GM19324 (cell line): ENCODE measurements around the gene TRH.

ENCODE experiments used
- ATAC-seq: cut with Tn5 transposase; IDR thresholded peaks from one replicate; pipeline ENCODE4 v1.9.1; 2021; ENCODE audit warnings: mild to moderate bottlenecking, moderate library complexity; ENCODE audit not compliant: unreplicated experiment, low FRiP score

The TRH gene

DNA sequence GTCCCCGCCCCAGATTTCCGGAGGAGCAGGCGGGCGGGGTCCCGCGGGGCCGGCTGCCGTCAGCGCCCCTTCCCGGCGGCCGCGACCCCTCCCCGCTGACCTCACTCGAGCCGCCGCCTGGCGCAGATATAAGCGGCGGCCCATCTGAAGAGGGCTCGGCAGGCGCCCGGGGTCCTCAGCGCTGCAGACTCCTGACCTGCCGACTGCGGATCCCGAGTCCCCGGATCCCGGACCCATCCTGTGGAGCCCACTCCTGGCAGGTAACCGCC is at the start of gene TRH:
TRH (plus strand) TSS at position 157 of the 269 bp plus-strand sequence. CDS start 1,097 bp downstream, outside the sequence.
- ATAC-seq, result no peak

DNA sequence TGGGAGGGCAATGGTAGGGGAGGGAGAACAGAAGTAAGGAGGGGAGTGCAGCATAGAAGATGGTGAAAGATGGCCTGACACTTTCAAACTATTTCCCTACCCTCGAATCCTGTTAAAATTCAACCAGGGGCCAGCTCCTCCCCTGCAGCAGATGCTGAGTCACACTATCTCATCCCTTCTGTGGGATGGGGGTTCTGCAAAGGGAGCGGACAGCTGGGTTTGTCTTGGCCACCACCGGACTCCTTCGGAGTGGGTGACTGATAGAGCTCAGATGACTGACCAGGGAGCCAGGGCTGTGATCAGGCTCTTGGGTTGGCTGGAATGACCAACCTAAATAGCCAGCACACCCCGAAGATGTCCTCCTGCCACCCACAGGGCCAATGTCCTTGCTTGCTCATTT is 47.4 kb upstream of the TRH start:
- ATAC-seq, result no peak

DNA sequence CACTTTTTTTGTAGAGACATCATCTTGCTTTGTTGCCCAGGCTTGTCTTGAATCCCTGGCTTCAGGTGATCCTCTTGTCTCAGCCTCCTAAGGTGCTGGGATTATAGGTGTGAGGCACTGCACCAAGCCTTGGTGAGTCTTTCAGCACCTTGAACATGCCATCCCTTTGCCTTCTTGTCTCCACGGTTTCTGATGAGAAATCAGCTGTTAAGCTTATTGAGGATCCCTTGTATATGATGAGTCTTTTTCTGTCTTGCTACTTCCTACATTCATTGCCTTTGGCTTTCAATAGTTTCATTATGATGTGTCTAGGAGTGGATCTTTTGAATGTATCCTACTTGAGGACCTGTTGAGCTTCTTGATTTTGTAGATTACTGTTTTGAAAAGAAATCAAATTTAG is 45.1 kb upstream of the TRH start:
- ATAC-seq, result no peak

DNA sequence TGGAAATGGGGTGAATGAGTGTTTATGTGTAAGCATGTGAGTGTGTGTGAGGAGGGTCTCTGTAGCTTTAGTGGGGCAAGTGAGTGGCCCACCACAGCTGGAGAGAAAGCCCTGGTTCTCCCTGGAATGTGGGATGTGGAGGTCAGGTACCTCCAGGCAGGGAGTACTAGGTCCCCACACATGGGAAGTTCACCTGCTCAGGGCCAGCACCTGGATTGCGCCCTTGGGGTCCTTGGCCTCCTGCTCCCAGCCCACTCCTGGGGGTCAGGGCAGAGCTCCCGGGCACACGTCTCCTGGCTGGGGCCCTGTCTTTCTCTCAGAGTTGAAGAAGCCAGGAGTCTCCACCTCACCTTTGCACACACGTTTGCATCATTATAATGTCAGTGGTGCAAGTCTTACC is 41.0 kb upstream of the TRH start:
- no peak for ATAC-seq

GRCh38 chr3:129934234-129935123 is 40.0 kb upstream of the TRH start:
- no peak for ATAC-seq

- ATAC-seq, result no peak
Observed at GRCh38 chr3:129936757-129937156, 37.8 kb upstream of the TRH start.

DNA sequence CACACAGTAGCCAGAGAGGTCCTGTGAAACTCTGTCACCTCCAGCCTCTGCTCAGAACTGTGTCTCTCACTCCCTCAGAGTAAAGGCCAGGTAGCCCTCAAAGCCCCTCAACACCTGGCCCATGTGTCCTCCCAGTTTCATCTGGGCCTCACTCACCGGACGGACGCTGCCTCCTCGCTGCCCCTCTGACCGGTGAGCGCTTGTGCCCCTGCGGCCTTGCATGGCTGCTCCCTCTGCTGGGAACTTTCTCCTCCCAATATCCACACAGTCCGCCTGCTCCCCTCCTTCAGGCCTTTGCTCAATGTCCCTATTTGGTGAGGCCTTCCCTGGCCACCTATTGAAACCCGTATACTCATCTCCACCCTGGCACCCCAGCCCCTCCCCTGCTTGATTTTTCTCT is 36.8 kb upstream of the TRH start:
- ATAC-seq, result no peak

DNA sequence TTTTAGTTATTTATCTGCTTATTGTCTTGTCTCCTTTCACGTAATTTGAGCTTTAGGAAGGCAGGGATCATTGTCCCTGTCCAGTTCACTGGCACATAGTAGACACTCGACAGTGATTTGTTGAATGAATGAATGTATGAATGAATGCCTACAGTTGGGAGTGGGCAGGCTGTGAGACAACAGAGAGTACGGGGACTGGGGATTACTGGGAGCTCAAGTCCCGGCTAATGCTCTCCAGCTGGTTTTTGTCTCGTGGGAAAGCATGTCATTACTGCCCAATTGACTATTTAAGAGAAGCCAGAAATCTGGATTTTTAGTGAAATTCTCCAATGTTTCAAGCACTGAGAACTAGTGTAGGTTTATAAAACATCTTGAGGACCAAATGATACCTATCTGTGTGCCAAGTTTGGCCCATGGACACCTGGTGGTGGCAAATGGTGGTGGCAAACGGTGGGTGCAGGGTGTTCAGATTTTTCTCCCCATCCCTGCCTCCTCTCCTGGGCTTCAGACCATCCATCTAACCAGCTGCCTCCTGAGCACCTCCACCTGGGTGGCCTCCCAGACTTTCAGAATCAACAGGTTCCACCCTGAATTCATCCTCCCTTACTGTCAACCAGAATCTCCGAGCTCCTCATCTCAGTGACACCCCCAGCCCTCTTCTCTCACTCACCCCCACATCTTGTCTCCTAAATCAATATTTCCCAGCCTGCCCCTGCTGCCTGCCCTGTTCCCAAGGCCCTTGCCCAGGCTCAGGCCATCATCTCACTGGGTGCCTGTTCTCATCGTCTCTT is 36.2 kb upstream of the TRH start:
- no peak for ATAC-seq

GRCh38 chr3:129940086-129940485 is 34.4 kb upstream of the TRH start:
- ATAC-seq, result no peak

- peak; percentile 56 for ATAC-seq
Observed at GRCh38 chr3:129942296-129942695, 32.2 kb upstream of the TRH start.

GRCh38 chr3:129943020-129943419 is 31.5 kb upstream of the TRH start:
- no peak for ATAC-seq

DNA sequence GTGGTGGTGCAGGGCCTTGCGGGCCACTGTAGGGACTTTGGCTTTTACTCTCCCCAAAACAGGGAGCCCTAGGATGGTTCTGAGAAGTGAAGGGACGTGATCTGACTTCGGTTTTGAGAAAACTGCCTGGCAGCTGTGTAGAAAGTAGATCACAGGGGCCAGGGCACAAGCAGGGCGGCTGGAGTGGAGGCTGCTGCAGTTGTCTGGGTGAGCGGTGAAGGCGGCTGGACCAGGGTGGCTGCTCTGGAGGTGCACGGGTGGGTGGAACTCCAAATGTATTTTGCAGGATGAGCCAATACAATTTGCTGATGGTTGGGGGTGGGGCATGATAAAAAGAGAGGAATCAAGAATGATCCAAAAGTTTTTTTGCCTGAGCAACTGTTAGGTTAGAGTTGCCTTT is 29.8 kb upstream of the TRH start:
- no peak for ATAC-seq

DNA sequence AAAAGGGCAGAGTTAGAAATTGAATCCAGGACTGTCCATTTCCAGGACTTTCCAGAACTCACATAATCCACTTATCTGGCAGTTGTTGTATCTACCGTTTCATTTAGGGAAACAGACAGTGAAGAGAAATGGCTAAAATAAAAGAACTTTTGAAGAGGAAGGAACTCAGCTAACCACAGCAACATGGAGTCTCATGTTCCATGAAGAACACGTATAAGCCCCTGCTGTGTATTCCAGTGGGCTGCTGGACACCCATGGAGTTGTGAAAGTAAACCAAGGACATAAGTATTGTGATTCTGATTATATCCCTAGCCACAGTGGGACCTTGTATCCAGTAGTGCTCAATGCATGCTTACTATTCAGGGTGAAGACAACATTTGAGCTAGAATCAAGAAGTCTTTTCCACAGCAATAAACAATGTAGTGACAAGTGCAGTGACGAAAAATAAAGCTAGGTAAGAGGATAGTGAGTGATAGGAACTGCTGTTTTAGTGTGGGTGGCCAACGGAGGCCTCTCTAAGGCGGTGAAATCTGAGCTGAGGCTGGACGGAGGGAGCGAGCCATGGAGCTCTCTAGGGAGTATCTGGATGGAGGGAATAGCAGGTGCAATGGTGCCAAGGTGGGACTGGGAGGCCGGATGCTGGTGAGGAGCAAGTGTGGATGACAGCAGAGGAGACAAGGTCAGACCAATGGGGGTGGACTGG is 26.8 kb upstream of the TRH start:
- no peak for ATAC-seq

- no peak for ATAC-seq
Observed at GRCh38 chr3:129950318-129951046, 24.0 kb upstream of the TRH start.

DNA sequence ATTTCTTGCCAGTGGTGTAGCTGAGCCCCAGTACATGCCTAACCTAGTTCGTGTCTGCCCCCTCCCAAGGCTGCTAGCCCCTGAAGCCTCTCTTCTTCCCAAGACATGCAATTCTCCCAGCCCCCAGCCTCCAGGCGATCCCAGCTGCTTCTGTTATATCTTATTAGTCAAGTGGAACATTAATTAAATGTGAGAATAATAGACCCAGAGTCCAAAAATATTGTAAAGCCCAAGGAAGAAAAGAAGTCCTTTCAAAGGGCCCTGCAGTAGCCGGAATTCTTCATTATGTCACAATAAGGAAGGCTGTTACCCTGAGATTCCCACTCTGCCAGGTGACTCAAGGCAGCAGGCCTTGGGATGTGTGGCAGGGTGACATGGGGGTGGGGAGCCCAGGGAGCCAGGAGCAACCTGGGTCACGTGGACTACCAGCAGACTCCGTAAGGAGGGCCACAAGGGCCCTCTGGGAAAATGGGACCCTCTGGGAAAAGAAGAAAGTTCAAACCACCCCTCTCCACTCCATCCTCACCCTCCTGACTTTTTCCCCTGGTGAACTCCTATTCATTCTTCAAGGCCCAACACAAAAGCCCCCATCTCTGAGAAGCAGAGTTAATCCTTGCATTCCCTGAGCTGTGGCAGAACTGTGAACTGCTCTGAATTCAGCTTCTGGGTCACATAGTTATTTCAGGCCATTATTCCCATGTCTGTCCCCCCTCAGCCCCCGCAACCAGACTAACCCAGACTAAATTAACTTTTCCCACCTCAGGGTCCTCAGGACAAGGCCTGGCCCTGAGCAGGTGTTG is 21.8 kb upstream of the TRH start:
- no peak for ATAC-seq

GRCh38 chr3:129953621-129954020 is 20.9 kb upstream of the TRH start:
- no peak for ATAC-seq

DNA sequence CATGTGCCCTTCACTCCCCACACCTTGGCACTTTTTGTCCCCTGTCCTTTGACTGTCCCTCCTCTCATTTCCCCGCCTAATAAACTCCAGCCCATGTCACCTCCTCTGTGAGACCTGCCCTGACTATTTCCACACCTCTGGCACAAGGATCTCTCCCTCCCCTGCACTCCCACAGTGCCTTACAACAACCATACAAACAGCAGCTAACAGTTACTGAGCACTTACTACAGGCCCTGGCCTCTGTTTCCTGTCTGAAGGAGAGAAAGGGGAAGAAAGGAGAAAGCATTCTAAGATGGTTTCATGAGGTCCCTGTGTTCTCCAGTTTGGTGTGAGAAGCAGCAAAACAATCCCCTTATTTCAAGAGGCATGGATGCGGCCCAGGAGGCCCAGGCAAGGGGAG is 20.0 kb upstream of the TRH start:
- no peak for ATAC-seq

DNA sequence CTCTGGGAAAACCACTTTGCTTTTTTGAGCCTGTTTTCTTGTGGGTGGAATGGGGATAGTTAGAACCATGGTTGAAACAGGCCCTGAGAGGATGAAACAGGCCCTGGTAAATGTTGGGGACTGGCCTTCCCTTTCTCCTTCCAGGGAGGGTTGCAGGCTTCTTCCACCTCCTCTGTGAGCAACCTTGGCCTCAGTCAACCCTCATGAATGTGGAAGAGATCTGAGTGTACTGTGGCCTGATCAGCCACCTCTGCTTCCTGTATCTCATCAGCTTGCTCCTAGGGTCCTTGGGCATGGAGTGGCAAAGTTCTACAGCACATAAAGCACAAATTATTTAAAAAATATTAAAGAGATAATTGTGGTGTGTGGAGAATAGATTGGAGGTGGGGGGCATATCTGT is 17.6 kb upstream of the TRH start:
- ATAC-seq, result no peak

- ATAC-seq, result no peak
Observed at GRCh38 chr3:129958755-129959154, 15.8 kb upstream of the TRH start.

- no peak for ATAC-seq
Observed at GRCh38 chr3:129961141-129961541, 13.4 kb upstream of the TRH start.
